Common myeloid progenitor, CD34-positive (primary cell): Measurements from ENCODE around the gene USP47.

Experiments
- CTCF ChIA-PET: fragments of 350-600 bp; sonication (Branson Sonifier 250); formaldehyde crosslinking; loops from one replicate; lab custom pipeline; 2021; ENCODE audit warnings: antibody characterized with exemption; lab: Charles Lee
- POLR2A ChIA-PET: fragments of 350-600 bp; sonication (Branson Sonifier 250); formaldehyde crosslinking; loops from one replicate; lab custom pipeline; 2021; ENCODE audit warnings: antibody characterized with exemption; lab: Charles Lee
- DNase-seq, 3 donors: peaks; one replicate each; pipeline versions ENCODE4 v3.0.0 to v3.0.0-alpha.2; 2013
- H3K27ac ChIP-seq, 2 experiments: 1 replicate in 1 of 2; 2 replicates in 1 of 2; pipeline ENCODE4 v1.7.0; 2013; ENCODE audit warnings: inconsistent platforms in 2 of 2, low read length in 2 of 2, mild to moderate bottlenecking in 2 of 2, low read depth in 1 of 2, moderate library complexity in 1 of 2; ENCODE audit not compliant: severe bottlenecking in 2 of 2, insufficient read depth in 1 of 2, poor library complexity in 1 of 2
- H3K27me3 ChIP-seq, 5 experiments: replicated peaks in 2 of 5; 1 replicate in 3 of 5; 2 replicates in 2 of 5; pipeline versions ENCODE4 v1.6.1 to v1.7.0; 2013; ENCODE audit warnings: low read length in 4 of 5, mild to moderate bottlenecking in 2 of 5, moderate library complexity in 2 of 5, inconsistent platforms in 1 of 5; ENCODE audit not compliant: insufficient read depth in 5 of 5, control insufficient read depth in 4 of 5
- H3K36me3 ChIP-seq, 4 experiments: 1 replicate in 2 of 4; 2 replicates in 2 of 4; pipeline versions ENCODE4 v1.6.1 to v1.7.0; 2013; ENCODE audit warnings: low read length in 3 of 4, control low read depth in 1 of 4, mild to moderate bottlenecking in 1 of 4; ENCODE audit not compliant: control insufficient read depth in 4 of 4, insufficient read depth in 4 of 4
- H3K4me1 ChIP-seq, 4 experiments: 1 replicate in 3 of 4; 2 replicates in 1 of 4; pipeline versions ENCODE4 v1.6.1 to v1.7.1; 2013; ENCODE audit warnings: low read length in 3 of 4, mild to moderate bottlenecking in 3 of 4, control low read depth in 1 of 4, inconsistent platforms in 1 of 4, moderate library complexity in 1 of 4; ENCODE audit not compliant: control insufficient read depth in 4 of 4, insufficient read depth in 4 of 4; ENCODE audit errors: control extremely low read depth in 1 of 4
- H3K4me3 ChIP-seq, 7 experiments: 1 replicate in 4 of 7; 2 replicates in 3 of 7; pipeline versions ENCODE4 v1.5.1 to v1.7.0; 2013; ENCODE audit warnings: mild to moderate bottlenecking in 7 of 7, low read length in 6 of 7, moderate library complexity in 6 of 7, inconsistent platforms in 2 of 7, low read depth in 2 of 7, control low read depth in 1 of 7; ENCODE audit not compliant: insufficient read depth in 4 of 7, control insufficient read depth in 1 of 7; ENCODE audit errors: extremely low read depth in 1 of 7
- H3K9me3 ChIP-seq, 5 experiments: 1 replicate in 4 of 5; 2 replicates in 1 of 5; pipeline versions ENCODE4 v1.6.1 to v1.7.1; 2013; ENCODE audit warnings: low read length in 4 of 5, mild to moderate bottlenecking in 2 of 5, inconsistent platforms in 1 of 5, low read depth in 1 of 5, moderate library complexity in 1 of 5; ENCODE audit not compliant: control insufficient read depth in 4 of 5, insufficient read depth in 2 of 5; ENCODE audit errors: control extremely low read depth in 1 of 5
- WGBS: methylation state at CpG from one replicate; pipeline ENCODE4 v1.1.5; 2013; ENCODE audit not compliant: insufficient coverage; 5-methylcytosine and 5-hydroxymethylcytosine counted together

The USP47 gene

DNA sequence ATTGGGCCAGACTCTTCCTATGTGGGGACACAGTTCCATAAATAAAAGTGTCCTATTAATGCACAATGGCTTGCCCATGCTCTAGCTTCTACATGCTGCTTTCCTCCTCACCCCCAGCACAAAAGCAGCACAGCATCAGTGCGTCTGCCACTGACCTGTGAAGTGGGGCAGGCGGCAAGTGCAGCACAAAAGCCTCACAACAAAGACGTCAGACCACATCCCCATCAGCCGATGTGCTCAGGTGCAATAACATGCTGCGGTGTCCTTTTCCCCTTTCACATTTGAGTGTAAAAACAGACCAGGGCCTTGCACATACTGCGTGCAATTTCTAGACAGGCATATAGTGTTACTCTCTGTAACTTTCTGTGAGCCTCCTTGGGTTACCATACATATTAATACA, 153.8 kb downstream of the USP47 start:
- POLR2A ChIA-PET, result no interaction called here
- WGBS, result 89% methylated on average over 5 of the region's 6 CpGs
- Histone ChIP-seq H3K27ac (no peak overlapping the region), H3K9me3 (peaks cover 0 to 1% (median 0%) of the 10 kb centered on the region in 5 experiments), H3K4me1 (no peaks in the 10 kb centered on the region), H3K4me3 (no peak overlapping the region), H3K36me3 (no peaks in the 10 kb centered on the region), H3K27me3 (peaks cover 0 to 15% (median 0%) of the 10 kb centered on the region in 5 experiments)
- no peak for DNase-seq
- CTCF ChIA-PET, result interaction anchor here (1.0 to 1.1 kb wide), 2 partner anchors 10 to 11 kb away, joined by 3 read pairs; no protein-coding TSS in a partner anchor

DNA sequence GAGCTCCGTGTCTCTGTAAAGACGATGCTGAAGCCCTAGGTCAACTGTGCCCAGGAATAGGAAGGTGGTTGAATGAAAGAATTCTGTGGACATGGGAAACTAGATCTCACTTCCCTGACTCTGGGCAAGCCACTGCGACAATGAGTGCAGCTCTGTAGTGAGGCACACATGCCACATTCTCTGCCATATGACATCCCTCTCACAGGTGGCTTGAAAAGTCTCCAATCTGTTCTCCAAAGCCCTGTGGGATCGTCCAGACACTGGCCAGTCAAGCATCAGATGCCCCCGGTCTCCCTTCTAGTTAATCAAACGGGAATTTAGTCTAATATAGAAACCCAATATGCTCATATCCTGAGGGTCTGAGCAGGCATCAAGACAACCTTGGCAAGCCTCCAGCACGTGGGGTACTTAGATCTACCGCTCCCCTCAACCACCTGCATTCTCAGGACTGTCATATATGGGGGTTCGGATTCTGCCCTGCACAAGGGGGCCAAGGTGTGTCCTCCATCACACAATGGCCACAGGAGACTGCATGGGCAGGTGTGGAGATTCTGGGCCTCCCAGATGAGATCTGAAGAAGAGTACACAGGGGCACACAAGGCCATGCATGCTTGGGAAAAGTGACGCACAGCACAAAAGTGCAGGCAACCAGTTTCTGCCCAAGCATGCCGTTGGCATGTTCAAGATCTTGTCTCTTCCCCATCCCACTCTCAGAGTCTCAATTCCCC, 154.7 kb downstream of the USP47 start:
- Histone ChIP-seq H3K27ac (no peak overlapping the region), H3K27me3 (peaks cover 0 to 19% (median 5%) of the 10 kb centered on the region in 5 experiments), H3K4me1 (no peaks in the 10 kb centered on the region), H3K4me3 (no peak overlapping the region), H3K9me3 (no peaks in the 10 kb centered on the region), H3K36me3 (no peaks in the 10 kb centered on the region)
- ChIA-PET POLR2A (no interaction called here), CTCF (interaction anchor here (1.1 kb wide), 1 partner anchor 9 kb away, joined by 3 read pairs; no protein-coding TSS in a partner anchor)
- no peak for DNase-seq
- WGBS, result 96% methylated on average over 9 of the region's 11 CpGs

DNA sequence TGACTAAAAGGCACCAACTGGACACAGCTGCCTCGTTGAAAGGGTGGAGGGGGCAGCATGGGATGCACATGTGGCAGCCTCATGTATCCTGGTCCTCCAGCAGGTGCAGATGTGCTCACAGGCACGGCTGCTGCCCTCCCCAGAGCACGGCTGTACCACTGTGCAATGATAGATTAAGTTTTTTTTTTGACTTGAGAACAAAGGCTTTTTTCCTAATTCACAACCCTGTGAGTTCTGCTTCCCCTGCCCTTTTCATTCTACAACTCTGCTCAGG, 155.2 kb downstream of the USP47 start:
- CTCF ChIA-PET, result no interaction called here
- DNase-seq, result no peak
- Histone ChIP-seq H3K27ac (no peak overlapping the region), H3K4me1 (no peaks in the 10 kb centered on the region), H3K4me3 (no peak overlapping the region), H3K9me3 (no peaks in the 10 kb centered on the region), H3K36me3 (no peaks in the 10 kb centered on the region), H3K27me3 (peaks cover 0 to 19% (median 7%) of the 10 kb centered on the region in 5 experiments)
- POLR2A ChIA-PET, result no interaction called here
- WGBS, result 97% methylated on average over 3 of the region's 3 CpGs

DNA sequence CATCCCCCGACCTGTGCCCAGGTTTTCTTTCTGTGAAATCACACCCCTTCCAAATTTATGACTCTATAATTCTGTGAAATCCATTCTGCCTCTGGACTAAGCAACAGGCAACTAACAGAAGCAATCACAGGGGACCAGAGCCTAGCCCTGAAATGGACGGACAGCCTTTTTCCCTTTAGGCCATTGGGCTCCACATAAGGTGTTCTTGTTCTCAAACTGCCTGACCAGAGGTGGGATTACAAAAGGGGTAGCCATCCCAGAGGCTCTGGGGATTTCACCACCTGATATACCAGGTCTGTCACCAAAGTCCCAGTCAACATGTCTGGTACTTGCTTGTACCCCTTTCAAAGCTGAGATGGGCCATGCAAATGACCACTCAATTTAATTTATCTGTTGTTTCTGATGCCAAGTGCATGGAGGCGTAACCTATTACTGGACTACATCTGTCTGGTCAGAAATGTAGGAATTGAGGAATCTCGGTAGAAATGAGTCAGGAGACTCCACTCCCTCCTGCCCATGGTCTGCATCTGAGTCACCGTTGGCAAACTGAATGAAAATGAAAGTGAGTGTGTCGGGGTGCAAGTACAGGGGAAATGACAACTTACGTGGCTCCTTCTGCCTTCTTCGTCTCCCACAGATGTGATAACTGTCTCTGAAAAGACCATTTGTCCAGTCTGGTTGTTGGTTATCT, 156.5 kb downstream of the USP47 start:
- ChIA-PET POLR2A (no interaction called here), CTCF (no interaction called here)
- WGBS, result 64% methylated on average over 5 of the region's 8 CpGs
- peak; percentile 2 to 31 (median 21) for DNase-seq
- Histone ChIP-seq H3K4me1 (no peaks in the 10 kb centered on the region), H3K9me3 (no peaks in the 10 kb centered on the region), H3K27ac (no peak overlapping the region), H3K36me3 (no peaks in the 10 kb centered on the region), H3K27me3 (peaks cover 0 to 19% (median 7%) of the 10 kb centered on the region in 5 experiments), H3K4me3 (peak overlapping the region in 3 of 7 experiments; percentile 27 to 65 (median 40))

DNA sequence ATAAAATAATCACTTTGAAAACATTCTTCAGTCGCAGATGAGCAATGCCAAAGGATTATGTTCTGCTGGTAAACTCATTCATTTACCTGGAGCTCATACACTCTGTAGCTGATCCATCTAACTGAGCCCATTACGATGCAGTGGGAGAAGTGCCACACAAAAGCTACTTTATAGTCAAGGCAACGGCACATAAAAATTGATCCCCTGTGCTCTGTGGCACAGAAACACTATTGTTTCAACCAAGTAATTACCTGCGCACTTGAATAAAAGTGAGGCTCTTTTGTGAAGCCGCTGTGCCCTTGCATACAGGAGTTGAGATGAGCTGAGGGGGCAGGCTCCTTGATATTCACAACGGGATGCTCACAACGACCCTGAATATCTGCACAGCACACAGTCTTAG, 159.4 kb downstream of the USP47 start:
- no peak overlapping the region for H3K27ac ChIP-seq
- H3K27me3 ChIP-seq, result peaks cover 4 to 40% (median 21%) of the 10 kb centered on the region in 5 experiments
- WGBS, result 94% methylated on average over 6 of the region's 7 CpGs
- DNase-seq, result no peak
- no peak overlapping the region for H3K4me3 ChIP-seq
- no peaks in the 10 kb centered on the region for H3K36me3 ChIP-seq
- H3K4me1 ChIP-seq, result no peaks in the 10 kb centered on the region
- ChIA-PET CTCF (interaction anchor here (1.4 kb wide), 1 partner anchor 9 kb away, joined by 3 read pairs; no protein-coding TSS in a partner anchor), POLR2A (no interaction called here)
- no peaks in the 10 kb centered on the region for H3K9me3 ChIP-seq

DNA sequence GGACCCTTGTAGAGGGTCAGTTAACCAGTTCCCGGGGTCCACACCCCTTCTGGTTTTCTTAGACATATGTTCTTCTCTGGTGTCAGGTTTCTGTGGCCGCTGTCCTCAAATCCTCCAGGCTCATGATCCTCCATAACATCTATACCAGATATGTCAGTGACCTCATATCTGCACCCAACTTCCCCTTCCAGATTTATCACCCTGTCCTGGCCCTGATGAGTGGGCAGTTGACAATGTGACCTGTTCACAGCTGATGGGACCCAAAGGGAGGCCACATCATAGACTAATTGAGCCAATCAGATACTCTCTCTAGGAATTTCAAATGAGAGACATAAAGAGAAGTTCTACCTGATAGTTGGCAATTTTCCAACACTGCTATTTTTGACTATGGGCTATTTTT, 161.6 kb downstream of the USP47 start:
- Histone ChIP-seq H3K4me3 (no peak overlapping the region), H3K27me3 (peaks cover 4 to 58% (median 37%) of the 10 kb centered on the region in 5 experiments), H3K27ac (no peak overlapping the region), H3K36me3 (no peaks in the 10 kb centered on the region), H3K4me1 (peaks cover 0 to 8% (median 4%) of the 10 kb centered on the region in 4 experiments), H3K9me3 (no peaks in the 10 kb centered on the region)
- no peak for DNase-seq
- ChIA-PET CTCF (no interaction called here), POLR2A (no interaction called here)
- 100% methylated on average over 2 of the region's 2 CpGs for WGBS

DNA sequence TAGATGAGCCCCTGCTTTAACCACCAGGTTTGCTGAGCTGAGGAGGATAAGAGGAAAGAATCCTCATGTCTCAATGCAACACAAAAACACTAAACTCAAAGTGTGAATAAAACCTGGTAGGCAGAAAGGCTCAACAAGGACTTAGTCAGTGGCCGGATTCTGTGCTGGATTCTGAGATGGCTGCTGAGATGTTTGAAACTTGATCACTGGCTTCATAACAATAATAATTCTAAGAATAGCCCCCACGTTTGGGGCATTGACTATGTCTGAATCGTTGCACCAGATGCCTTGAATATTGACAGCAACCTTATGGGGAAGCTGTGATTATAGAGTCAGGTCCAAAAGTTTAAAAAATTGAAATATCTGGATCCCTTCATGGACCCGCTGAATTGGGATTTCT, 162.0 kb downstream of the USP47 start:
- 95% methylated on average over 4 of the region's 4 CpGs for WGBS
- Histone ChIP-seq H3K4me3 (no peak overlapping the region), H3K27me3 (peaks cover 4 to 58% (median 37%) of the 10 kb centered on the region in 5 experiments), H3K4me1 (peaks cover 0 to 12% (median 5%) of the 10 kb centered on the region in 4 experiments), H3K36me3 (no peaks in the 10 kb centered on the region), H3K27ac (no peak overlapping the region), H3K9me3 (no peaks in the 10 kb centered on the region)
- ChIA-PET POLR2A (no interaction called here), CTCF (no interaction called here)
- DNase-seq, result no peak
